Heart left ventricle (tissue), 13 donors: Measurements from ENCODE around the gene PSG5.
"Not testable (repeated sequence)": the region's sequence is repeated elsewhere in the genome, so short reads cannot be mapped to it uniquely, and the experiment has no call there.

Experiments used
- CTCF ChIP-seq, 12 donors: fragments of 200-600 bp; sonication (generic) in 4 of 12; IDR thresholded peaks; one replicate each; pipeline versions ENCODE4 v1.5.0 to v1.8.0; 2018 to 2022; ENCODE audit warnings: antibody characterized with exemption in 12 of 12, mild to moderate bottlenecking in 5 of 12
- POLR2A ChIP-seq, 2 donors: fragments of 450-650 bp; IDR thresholded peaks; one replicate each; pipeline ENCODE4 v1.6.1; 2017; ENCODE audit warnings: antibody characterized with exemption in 2 of 2, mild to moderate bottlenecking in 2 of 2, moderate library complexity in 2 of 2
- donor health status: ischemic (EF 13 %, LVEDD 7.1; RV severe dilation, severe dysfunction).
- donor health status: DM: no; HTN: yes; CAD: no.
- donor health status: DM: no; HTN: no; CAD: no.
- donor health status: ischemic (EF 25% LVEDD 6.9; RV normal size, moderate dysfunction).
- donor health status: ischemic (EF 25% LVEDD 5.7; RV mildly dilated, moderate dysfunction).
- donor health status: ischemic (EF 35%, LVEDD 5.7; RV mildly dilated, moderate dysfunction).
- donor health status: nonischemic (EF 11% LVEDD 7.7; RV severe dilation, severe dysfunction).
- donor health status: DM: yes; HTN: yes; CAD: no.
- donor health status: PGD.
- donor health status: ischemic (EF 29% LVEDD 5.4; RV normal size, mild dysfunction).
- donor health status: nonischemic (EF 23%, LVEDD 6.1; RV moderate dilation, normal function).

- not testable (repeated sequence) for TF ChIP-seq CTCF, POLR2A (IDR thresholded peaks at IDR 0.05)
Measured at GRCh38 chr19:43120433-43121026, 65.8 kb downstream of the PSG5 start.
